Measurements from ENCODE around the gene STK4.

The STK4 gene

DNA sequence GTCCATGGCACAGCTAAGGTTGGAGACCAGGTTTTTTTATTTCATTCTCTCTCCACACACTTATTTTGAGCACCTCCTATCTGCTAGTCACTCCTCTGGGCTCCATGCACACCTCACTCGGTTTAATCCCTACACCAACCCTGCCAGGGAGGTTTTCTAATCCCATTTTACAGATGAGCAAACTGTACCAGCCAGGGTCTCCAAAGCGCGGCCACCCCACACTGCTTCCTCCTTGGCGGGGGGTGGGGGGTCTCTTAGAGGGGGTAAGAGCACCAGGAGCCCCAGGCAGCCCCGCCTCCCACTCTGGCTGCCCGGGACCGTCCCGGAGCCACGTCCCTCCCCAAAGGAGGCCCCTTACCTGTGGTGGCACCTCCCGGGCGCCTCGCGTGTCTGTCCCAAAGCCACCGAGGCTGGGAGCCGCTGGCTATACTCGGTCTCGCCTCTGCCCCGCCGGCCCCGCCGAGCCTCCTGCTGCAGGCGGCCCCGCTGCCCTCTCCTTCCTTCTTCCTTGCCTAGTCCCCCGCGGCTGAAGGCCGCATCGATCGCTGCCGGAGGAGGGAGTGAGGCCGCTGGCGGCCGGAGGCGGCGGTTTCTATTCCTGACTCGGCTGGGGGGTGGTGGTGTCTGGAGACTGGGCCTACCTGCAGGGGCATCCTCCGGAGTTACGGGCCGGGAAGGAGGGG, 134.4 kb downstream of the STK4 start, which contains the start of gene KCNS1:
TSS of gene KCNS1 (minus strand) at position 565 of the 683 bp plus-strand sequence. CDS start 1,891 bp downstream, outside the sequence.
- no peaks in the 10 kb centered on the region for H3K36me3 ChIP-seq
- H3K9me3 ChIP-seq, result no peaks in the 10 kb centered on the region
- no peak within 1 kb of the TSS for H3K27ac ChIP-seq
- peaks cover 13 to 15% of the 10 kb centered on the region in 2 experiments for H3K4me1 ChIP-seq (ENCODE audit: control insufficient read depth in 1 of 2, insufficient read depth in 1 of 2, low read depth in 1 of 2, low read length in 1 of 2)
- no peak within 1 kb of the TSS for H3K4me3 ChIP-seq (ENCODE audit: low read depth in 1 of 2, low read length in 1 of 2)
- TF ChIP-seq, protein P1, sequence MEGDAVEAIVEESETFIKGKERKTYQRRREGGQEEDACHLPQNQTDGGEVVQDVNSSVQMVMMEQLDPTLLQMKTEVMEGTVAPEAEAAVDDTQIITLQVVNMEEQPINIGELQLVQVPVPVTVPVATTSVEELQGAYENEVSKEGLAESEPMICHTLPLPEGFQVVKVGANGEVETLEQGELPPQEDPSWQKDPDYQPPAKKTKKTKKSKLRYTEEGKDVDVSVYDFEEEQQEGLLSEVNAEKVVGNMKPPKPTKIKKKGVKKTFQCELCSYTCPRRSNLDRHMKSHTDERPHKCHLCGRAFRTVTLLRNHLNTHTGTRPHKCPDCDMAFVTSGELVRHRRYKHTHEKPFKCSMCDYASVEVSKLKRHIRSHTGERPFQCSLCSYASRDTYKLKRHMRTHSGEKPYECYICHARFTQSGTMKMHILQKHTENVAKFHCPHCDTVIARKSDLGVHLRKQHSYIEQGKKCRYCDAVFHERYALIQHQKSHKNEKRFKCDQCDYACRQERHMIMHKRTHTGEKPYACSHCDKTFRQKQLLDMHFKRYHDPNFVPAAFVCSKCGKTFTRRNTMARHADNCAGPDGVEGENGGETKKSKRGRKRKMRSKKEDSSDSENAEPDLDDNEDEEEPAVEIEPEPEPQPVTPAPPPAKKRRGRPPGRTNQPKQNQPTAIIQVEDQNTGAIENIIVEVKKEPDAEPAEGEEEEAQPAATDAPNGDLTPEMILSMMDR (IDR thresholded peaks at IDR 0.05), result no peak
- peaks cover 89% of the 10 kb centered on the region for H3K27me3 ChIP-seq

DNA sequence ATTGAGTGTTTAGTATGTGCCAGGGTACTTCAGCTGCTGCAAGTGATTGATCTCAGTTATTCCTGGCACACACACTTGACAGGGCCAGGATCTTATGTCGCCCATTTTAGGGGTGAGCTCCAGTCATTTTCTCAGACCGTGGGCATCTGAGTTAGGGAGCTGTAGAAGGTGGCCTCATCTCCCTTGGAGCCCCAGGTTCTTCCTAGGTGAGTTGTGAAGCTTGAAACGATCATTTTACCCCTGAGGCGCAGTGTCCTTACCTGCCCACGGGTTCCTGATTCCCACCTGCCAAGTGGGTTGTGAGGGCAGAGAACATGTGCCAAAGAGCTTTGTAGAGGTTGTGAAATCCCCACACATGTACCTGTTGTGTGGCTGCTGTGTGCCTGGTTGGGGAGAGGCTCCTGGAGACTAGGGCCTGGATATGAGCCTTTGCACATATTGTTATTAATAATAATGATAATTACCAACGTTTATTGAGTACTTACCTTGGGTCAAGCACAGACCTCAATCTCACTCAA, 135.1 kb downstream of the STK4 start:
- Histone ChIP-seq H3K36me3 (no peaks in the 10 kb centered on the region), H3K9me3 (no peaks in the 10 kb centered on the region), H3K27me3 (peaks cover 91% of the 10 kb centered on the region), H3K4me3 (ENCODE audit: low read depth in 1 of 2, low read length in 1 of 2) (no peak overlapping the region), H3K27ac (no peak overlapping the region), H3K4me1 (ENCODE audit: control insufficient read depth in 1 of 2, insufficient read depth in 1 of 2, low read depth in 1 of 2, low read length in 1 of 2) (peaks cover 13 to 15% of the 10 kb centered on the region in 2 experiments)
- TF ChIP-seq, protein P1 (IDR thresholded peaks at IDR 0.05), result no peak

DNA sequence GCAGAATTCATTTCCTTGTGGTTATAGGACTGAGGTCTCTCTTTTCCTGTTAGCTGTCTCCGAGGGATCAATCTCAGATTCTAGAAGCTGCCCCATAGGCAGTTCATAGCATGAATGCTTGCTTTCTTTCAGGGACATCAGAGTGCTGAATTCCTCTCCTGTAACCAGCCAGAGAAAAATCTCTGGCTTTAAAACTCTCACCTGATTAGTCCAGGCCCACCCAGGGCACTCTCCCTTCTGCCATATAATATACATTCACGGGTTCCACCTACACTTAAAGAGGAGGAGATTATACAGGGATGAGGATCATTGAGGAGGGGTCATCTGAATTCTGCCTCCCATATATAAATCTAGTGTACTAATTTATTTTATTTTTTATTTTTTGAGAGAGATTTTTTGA, 136.8 kb downstream of the STK4 start:
- Histone ChIP-seq H3K4me1 (ENCODE audit: control insufficient read depth in 1 of 2, insufficient read depth in 1 of 2, low read depth in 1 of 2, low read length in 1 of 2) (peaks cover 7 to 8% of the 10 kb centered on the region in 2 experiments), H3K27me3 (peaks cover 90% of the 10 kb centered on the region), H3K36me3 (no peaks in the 10 kb centered on the region), H3K4me3 (ENCODE audit: low read depth in 1 of 2, low read length in 1 of 2) (no peak overlapping the region), H3K9me3 (no peaks in the 10 kb centered on the region), H3K27ac (no peak overlapping the region)
- TF ChIP-seq, protein P1 (IDR thresholded peaks at IDR 0.05), result no peak

DNA sequence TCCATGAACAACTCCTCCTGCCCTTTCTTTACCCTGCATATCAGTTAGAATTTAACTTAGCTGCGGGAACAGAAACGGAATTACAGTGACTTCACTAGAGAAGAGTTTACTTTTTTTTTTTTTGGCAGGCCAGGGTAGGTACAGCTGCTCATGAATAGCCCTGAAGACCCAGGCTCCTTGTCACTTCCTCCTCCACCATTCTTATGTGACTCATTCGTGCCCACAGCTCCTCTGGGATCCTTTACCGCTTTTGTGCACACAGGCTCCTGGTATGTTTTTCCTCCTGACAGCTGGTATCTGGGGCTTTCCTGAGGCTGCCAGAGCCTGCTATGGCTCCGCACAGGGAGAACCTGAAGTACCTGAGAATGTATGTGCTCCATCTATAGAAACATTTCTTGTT, 138.5 kb downstream of the STK4 start:
- peaks cover 75% of the 10 kb centered on the region for H3K27me3 ChIP-seq
- no peaks in the 10 kb centered on the region for H3K36me3 ChIP-seq
- no peaks in the 10 kb centered on the region for H3K9me3 ChIP-seq
- no peak overlapping the region for H3K27ac ChIP-seq
- H3K4me1 ChIP-seq (ENCODE audit: control insufficient read depth in 1 of 2, insufficient read depth in 1 of 2, low read depth in 1 of 2, low read length in 1 of 2), result peaks cover 0 to 6% of the 10 kb centered on the region in 2 experiments
- H3K4me3 ChIP-seq (ENCODE audit: low read depth in 1 of 2, low read length in 1 of 2), result no peak overlapping the region
- TF ChIP-seq, protein P1 (IDR thresholded peaks at IDR 0.05), result no peak

DNA sequence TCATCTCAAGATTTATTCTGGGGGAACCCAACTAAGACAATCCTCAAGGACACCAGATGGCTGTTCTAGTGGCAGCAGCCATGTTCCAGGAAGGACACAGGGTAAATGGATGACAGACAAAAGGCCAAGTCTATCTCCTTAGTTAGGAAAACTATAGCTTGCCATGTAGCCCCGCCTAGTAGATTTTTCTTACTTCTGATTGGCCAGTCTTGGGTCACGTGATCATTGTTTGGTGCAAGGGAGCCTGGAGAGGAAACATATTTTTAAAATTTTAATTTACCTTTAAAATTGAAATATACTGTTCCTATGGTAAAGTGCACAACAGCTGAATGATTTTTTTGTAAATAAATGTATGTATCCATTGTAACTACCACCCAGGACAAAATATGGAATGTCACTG, 139.0 kb downstream of the STK4 start:
- TF ChIP-seq, protein P1 (IDR thresholded peaks at IDR 0.05), result no peak
- Histone ChIP-seq H3K27me3 (peaks cover 70% of the 10 kb centered on the region), H3K4me3 (ENCODE audit: low read depth in 1 of 2, low read length in 1 of 2) (no peak overlapping the region), H3K9me3 (no peaks in the 10 kb centered on the region), H3K36me3 (no peaks in the 10 kb centered on the region), H3K27ac (no peak overlapping the region), H3K4me1 (ENCODE audit: control insufficient read depth in 1 of 2, insufficient read depth in 1 of 2, low read depth in 1 of 2, low read length in 1 of 2) (peaks cover 0 to 6% of the 10 kb centered on the region in 2 experiments)

Measured in neutrophil (primary cell).